Measurements from ENCODE around the gene CCM2.
A peak's percentile ranks its signal among the peaks of the same experiment; 100 is the strongest.

Gene CCM2

GRCh38 chr7:45035893-45036292 is 35.9 kb downstream of the CCM2 start:
- DNase-seq = peak; percentile 5

DNA sequence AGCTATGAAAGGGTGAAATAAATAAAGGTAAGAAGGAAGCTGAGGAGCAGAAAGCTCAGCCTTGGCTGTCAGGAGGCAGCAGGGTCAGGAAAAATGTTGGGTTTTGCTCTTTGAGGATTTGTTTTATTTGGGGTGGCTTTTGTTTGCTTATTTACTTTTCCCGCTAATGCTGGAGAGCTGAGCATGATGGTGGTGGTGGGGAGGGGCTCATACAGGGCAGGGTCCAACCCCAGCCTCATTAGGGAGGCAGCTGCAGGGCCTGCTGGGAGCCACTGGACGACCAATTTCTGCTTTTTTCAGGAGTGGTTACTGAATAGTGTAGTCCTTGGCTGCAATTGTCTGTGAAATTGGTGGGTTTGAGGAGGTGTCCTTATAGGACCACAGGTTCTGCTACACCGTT is 36.3 kb downstream of the CCM2 start:
- DNase-seq = peak; percentile 11

GRCh38 chr7:45036796-45037195 is 36.8 kb downstream of the CCM2 start:
- DNase-seq = no peak

DNA sequence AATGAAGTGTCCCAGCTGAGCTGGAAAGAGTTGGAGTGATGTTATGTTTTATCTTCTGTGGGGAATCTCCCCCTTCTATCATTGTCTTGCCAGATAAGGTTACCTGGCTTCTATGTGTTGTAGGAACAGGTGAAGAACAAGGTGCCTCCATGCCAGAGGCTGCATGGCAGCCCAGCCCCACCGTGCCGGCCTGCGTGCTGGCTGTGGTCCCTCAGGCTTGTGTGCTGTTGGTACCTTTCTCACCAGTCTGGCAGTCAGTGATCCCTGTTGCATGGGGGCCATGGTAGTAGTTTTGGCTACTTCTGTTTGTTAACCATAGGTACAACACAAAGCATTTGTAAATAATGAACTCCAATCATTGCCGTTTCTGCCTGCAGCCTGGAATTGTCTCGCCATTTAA is 37.9 kb downstream of the CCM2 start:
- no peak for DNase-seq

- no peak for DNase-seq
Measured at GRCh38 chr7:45039106-45039505, 39.1 kb downstream of the CCM2 start.

- no peak for DNase-seq
Measured at GRCh38 chr7:45044338-45044737, 44.3 kb downstream of the CCM2 start.

DNA sequence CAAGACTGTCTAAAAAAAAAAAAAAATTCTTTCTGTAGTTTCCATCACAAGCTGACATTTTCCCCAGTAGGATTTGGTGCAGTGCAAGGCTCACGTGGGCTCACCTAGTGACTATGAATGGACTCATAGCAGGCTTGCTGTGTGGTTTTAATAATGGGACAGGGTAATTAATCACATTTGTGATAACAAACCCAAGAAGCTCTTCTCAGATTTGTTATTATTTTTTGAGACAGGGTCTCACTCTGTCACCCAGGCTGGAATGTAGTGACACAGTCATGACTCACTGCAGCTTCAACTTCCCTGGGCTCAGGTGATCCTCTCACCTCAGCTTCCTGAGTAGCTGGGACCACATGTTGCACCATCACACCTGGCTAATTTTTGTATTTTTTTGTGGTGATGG is 48.7 kb downstream of the CCM2 start:
- no peak for DNase-seq

- DNase-seq = no peak
Measured at GRCh38 chr7:45050198-45050597, 50.2 kb downstream of the CCM2 start.

- DNase-seq = no peak
Measured at GRCh38 chr7:45052011-45052410, 52.0 kb downstream of the CCM2 start.

- no peak for DNase-seq
Measured at GRCh38 chr7:45053401-45053800, 53.4 kb downstream of the CCM2 start.

- DNase-seq = no peak
Measured at GRCh38 chr7:45053941-45054340, 53.9 kb downstream of the CCM2 start.

GRCh38 chr7:45054442-45054841 is 54.4 kb downstream of the CCM2 start:
- no peak for DNase-seq

DNA sequence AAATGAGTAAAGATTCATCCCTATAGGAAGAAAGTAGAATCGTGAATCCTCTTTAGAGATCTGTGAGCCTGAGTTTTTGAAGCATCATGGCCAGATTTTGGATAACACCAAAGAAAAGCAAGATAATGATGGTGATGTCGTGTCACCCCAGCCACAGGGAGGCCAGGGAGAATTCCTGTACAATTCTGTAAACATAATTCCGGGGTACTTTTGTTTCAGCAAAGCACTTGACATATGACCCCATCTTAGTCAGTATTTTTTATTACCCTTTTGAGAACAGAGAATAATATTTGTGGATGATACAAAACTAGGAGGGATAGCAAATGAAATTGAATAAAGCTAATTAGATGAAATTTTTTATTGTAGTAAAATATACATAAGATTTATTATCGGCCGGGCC is 55.0 kb downstream of the CCM2 start:
- no peak for DNase-seq

DNA sequence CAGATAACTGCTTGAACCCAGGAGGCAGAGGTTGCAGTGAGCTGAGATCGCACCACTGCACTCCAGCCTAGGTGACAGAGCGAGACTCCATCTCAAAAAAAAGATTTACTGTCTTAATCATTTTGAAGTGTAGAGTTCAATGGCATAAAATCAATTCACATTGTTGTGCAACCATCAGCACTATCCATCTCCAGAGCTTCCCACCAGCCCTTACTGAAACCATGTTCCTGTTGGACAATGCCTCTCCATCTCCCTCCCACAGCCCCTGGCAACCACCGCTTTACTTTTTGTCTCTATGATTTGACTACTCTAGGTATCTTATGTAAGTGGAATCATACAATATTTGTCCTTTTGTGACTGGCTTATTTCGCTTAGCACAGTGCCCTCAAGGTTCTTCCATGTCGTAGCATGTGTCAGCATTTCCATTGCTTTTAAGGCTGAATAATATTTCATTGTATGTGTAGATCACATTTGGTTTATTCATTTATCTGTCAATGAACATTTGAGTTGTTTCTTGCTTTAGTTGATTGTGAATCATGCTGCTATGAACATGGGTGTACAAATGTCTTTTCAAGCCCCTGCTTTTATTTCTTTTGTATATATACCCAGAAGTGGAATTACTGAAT is 55.7 kb downstream of the CCM2 start:
- DNase-seq = no peak

- no peak for DNase-seq
Measured at GRCh38 chr7:45057878-45058277, 57.9 kb downstream of the CCM2 start.

DNA sequence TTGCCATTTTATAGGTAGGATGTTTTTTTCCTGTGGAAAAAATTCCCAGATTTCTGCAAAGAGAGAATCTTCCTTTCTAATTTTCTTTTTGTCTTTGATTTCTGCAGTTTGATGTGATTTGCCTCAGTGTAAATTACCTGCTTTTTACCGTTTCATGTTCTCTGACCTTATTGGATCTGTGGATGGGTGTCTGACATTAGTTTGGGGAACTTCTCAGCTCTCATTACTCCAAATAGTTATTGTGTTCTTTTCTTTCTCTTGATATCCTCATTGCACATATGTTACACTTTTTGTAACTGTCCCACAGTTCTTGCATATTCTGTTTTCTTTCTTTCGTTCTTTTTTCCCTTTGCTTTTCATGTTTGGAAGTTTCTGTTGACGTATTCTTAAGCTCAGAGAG is 60.3 kb downstream of the CCM2 start:
- no peak for DNase-seq

DNA sequence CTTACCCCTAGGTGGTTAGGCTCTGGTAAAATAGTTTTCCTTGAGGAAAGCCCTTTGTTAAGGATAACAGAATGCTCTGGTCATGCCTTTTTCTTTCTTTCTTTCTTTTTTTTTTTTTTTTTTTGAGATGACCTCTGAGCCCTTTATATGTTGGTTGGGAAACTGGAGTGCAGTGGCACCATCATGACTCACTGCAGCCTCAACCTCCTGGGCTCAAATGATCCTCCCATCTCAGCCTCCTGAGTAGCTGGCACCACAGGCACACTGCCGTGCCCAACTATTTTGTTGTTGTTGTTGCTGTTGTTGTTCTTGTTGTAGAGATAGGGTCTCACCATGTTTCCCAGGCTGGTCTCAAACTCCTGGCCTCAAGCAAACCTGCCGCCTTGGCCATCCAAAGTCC is 61.4 kb downstream of the CCM2 start:
- DNase-seq = no peak

- no peak for DNase-seq
Measured at GRCh38 chr7:45061806-45062425, 61.9 kb downstream of the CCM2 start.

DNA sequence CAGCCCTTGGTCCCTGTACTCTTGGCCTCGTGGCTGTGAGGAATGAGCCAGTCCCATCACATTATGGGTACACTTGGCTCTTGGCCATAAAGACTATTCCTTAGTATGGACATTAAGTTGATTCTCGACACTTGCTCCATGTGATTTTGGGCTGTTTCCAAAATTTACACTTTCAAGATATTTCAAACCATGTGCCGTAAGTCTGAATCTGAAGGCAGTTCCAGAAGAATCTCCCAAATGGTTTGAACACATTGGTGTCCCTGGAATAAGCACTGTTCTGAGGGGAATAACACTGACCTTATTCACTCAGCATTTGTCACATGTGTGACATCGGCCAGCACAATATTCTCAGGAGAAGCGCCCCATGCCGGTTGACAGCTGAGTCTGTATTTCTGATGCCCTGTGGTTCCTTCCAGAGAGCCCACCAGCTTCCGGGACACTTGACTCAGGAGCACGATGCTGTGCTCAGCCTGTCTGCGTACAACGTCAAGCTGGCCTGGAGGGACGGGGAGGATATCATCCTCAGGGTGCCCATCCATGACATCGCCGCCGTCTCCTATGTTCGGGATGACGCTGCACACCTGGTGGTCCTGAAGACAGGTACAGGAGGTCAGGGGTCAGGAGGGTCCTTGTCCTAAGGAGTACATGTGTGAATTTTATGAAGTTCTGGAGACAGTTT is 64.2 kb downstream of the CCM2 start:
- DNase-seq = no peak

DNA sequence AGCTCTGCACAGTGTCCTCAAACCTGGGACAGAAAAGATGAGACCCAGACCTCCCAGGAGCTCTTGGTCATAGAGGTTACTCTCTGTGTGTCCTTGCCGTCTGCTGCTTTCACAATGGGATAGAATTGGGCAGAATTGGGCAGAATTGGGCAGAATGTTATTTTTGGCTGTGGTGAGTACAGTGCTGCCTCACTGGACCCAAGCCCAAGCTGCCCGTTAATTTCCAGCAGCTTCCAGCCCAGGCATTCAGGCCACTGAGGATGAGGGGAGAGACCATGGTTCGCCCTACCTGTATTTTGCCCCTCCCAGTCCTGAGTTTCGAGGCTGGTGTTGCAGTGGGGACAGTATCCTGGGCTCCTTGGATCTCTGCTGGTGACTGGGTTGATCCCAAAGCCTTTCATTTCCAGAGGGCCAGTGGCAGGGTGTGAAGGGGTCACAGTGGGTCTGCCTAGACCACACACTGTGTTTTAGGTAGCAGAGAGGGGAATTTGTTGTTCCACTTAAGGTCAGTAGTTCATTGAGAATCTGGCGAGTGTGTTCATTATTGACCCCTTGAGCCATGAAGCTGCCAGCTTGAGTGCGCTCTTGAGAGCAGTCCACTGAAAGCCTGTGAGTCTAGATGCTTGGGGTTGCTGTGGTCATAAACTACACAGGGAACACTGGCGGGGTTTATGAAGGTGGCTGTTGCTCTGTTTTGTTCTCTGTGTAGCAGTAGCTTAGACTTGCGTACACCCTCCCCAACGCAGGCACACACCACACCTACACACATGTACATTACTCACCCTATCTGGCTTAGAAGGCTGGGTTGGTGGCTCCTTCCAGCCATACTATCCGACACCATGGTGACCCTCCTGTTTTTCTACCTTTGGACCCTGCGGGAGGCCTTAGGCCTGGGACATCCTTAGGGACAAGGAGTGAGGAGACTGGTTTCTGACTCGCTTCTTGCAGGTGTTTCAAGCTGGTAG is 65.3 kb downstream of the CCM2 start:
- no peak for DNase-seq

GRCh38 chr7:45066409-45066808 is 66.4 kb downstream of the CCM2 start:
- DNase-seq = no peak

DNA sequence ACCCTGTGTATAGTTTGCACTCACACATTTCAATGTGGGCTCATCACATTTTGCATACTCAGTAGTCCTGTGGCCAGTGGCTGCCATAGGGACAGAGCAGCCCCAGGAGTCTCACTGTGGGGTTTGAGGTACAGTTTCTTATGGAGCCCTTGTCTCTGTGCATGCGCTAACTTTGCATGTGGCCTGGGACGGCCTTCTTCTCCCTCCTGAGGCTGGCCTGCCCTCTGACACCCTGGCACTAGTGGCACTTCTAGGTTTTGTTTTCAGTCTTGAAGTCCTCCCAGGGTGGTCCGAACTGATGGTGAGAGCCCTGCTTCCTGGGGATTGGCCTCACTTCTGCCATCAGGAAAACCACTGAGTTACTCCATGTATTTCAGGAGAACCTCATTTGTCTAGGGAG is 67.6 kb downstream of the CCM2 start:
- no peak for DNase-seq

DNA sequence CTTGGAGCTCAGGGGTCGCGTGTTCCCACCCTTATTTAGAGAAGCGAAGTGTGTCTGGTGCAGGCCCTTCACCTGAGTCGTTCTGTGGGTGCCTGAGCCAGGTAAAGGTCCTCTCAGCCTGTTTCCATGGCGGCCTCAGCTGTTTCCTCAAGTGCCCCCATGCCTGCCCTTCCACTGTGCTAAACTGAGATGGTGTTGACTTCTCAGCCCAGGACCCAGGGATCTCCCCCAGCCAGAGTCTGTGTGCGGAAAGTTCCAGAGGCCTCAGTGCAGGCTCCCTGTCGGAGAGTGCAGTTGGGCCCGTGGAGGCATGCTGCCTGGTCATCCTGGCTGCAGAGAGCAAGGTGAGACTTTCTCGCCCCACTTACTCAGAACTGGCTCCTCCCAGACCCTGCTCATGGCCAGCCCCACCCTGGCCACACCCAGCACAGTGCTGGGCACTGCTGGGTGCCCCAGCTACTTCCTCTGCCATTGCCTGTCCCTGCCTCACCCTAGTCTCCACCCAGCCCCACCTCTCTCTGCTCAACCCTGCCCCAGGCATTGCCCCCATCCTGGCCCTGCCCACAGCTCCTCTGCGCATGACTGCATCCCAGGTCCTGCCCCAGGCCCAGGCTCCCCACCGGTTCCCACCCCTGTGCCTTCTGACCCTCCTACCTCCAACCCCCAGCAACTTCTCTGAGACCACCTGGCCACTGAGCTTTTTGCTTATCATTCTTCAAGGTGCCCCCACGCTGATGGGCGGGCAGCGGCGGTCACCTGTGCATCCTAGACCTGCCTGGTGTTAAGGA is 68.4 kb downstream of the CCM2 start:
- no peak for DNase-seq
